A549 (cell line): Measurements from ENCODE around the gene RTL9. TPM values are rescaled to one million over a fixed set of nuclear protein-coding genes. Genes with fewer than 3 reads are reported as not detected.

Experiments
- ATAC-seq, 2 experiments: fragments of 200-7000 bp in 1 of 2; fragments of >200 bp in 1 of 2; cut with Nextera tagmentation in 1 of 2; cut with Tn5 transposase in 1 of 2; 3 replicates each; pipeline versions ENCODE4 v1.8.0 to v1.9.1; 2018 to 2020; ENCODE audit warnings: mild to moderate bottlenecking in 1 of 2, moderate library complexity in 1 of 2
- CTCF ChIA-PET: fragments of 300-600 bp; sonication (Branson Sonifier 250); formaldehyde crosslinking; extraction: SDS; loops from one replicate; lab custom pipeline; 2021; ENCODE audit warnings: antibody characterized with exemption, inconsistent platforms; lab: Yijun Ruan, JAX
- POLR2A ChIA-PET: fragments of 350-600 bp; formaldehyde crosslinking; extraction: SDS; loops from one replicate; lab custom pipeline; 2021; ENCODE audit warnings: antibody characterized with exemption, inconsistent platforms; lab: Yijun Ruan, JAX
- DNase-seq, 2 experiments: peaks; one replicate each; pipeline versions ENCODE4 v3.0.0 to v3.0.0-alpha.2; 2011 to 2016; ENCODE audit warnings: low read depth in 1 of 2, low spot score in 1 of 2
- FAIRE-seq: peaks from 2 replicates; lab custom pipeline; 2011; peaks lifted over from hg19 to GRCh38; lab: Jason Lieb, UNC
- H3K27ac ChIP-seq, 2 experiments: fragments of >200 bp; sonication (Bioruptor Twin); formaldehyde crosslinking; 3 replicates each; pipeline ENCODE4 v1.5.1; 2016 to 2017
- H3K4me1 ChIP-seq: fragments of >200 bp; sonication (Bioruptor Twin); formaldehyde crosslinking; 3 replicates; pipeline ENCODE4 v1.6.1; 2016
- H3K4me2 ChIP-seq: fragments of >200 bp; sonication (Bioruptor Twin); formaldehyde crosslinking; 3 replicates; pipeline ENCODE4 v1.6.1; 2016
- H3K4me3 ChIP-seq: fragments of >200 bp; sonication (Bioruptor Twin); formaldehyde crosslinking; 3 replicates; pipeline ENCODE4 v1.5.1; 2016
- H3K9me3 ChIP-seq: fragments of >200 bp; sonication (Bioruptor Twin); formaldehyde crosslinking; 3 replicates; pipeline ENCODE4 v1.6.1; 2016
- BHLHE40 ChIP-seq: IDR thresholded peaks from 2 replicates; pipeline ENCODE4 v1.6.1; 2012; ENCODE audit warnings: low read depth, low read length, inconsistent platforms
- CBX2 ChIP-seq: fragments of 200-600 bp; sonication (generic); IDR thresholded peaks from 2 replicates; pipeline ENCODE4 v1.6.1; 2016; ENCODE audit warnings: low read depth, mild to moderate bottlenecking, borderline replicate concordance
- CHD2 ChIP-seq: fragments of 150-350 bp; IDR thresholded peaks from 2 replicates; pipeline ENCODE4 v1.6.1; 2014; ENCODE audit warnings: low read length; ENCODE audit not compliant: partially characterized antibody
- EHF ChIP-seq: fragments of 250-450 bp; sonication (Bioruptor Pico); IDR thresholded peaks from 2 replicates; pipeline ENCODE4 v1.5.0; 2020; ENCODE audit warnings: mild to moderate bottlenecking
- EHMT2 ChIP-seq: fragments of 200-600 bp; sonication (generic); IDR thresholded peaks from 2 replicates; pipeline ENCODE4 v1.6.1; 2016; ENCODE audit warnings: antibody characterized with exemption, low read depth, mild to moderate bottlenecking, moderate library complexity
- FOSB ChIP-seq: fragments of 250-450 bp; sonication (Bioruptor Pico); IDR thresholded peaks from 2 replicates; pipeline ENCODE4 v1.5.0; 2020; ENCODE audit warnings: mild to moderate bottlenecking, moderate library complexity
- FOXS1 ChIP-seq: fragments of 250-450 bp; sonication (Bioruptor Pico); IDR thresholded peaks from 2 replicates; pipeline ENCODE4 v1.5.0; 2020; ENCODE audit warnings: mild to moderate bottlenecking, moderate library complexity
- GATA3 ChIP-seq: IDR thresholded peaks from 2 replicates; pipeline ENCODE4 v1.6.1; 2012; ENCODE audit warnings: borderline replicate concordance
- HDAC2 ChIP-seq: fragments of 200-600 bp; sonication (generic); IDR thresholded peaks from 2 replicates; pipeline ENCODE4 v1.6.1; 2016
- HEYL ChIP-seq: fragments of 250-450 bp; sonication (Bioruptor Pico); IDR thresholded peaks from 2 replicates; pipeline ENCODE4 v1.8.0; 2021; ENCODE audit warnings: mild to moderate bottlenecking, moderate library complexity
- HOXB13 ChIP-seq: fragments of 250-450 bp; sonication (Bioruptor Pico); IDR thresholded peaks from 2 replicates; pipeline ENCODE4 v1.5.0; 2020; ENCODE audit warnings: low read depth, mild to moderate bottlenecking, moderate library complexity
- KDM5A ChIP-seq: fragments of 200-600 bp; sonication (generic); IDR thresholded peaks from 2 replicates; pipeline ENCODE4 v1.6.1; 2016; ENCODE audit warnings: antibody characterized with exemption, mild to moderate bottlenecking
- MAZ ChIP-seq: fragments of 150-350 bp; IDR thresholded peaks from 2 replicates; pipeline ENCODE4 v1.6.1; 2014; ENCODE audit warnings: antibody characterized with exemption, low read depth, low read length, borderline replicate concordance
- POLR2A ChIP-seq: IDR thresholded peaks from 2 replicates; pipeline ENCODE4 v1.6.1; 2012; ENCODE audit warnings: mild to moderate bottlenecking, low read length
- POLR2AphosphoS2 ChIP-seq: conservative IDR thresholded peaks from 2 replicates; pipeline ENCODE4 v1.6.1; 2012; ENCODE audit warnings: low read length, improper control_type of control experiment, inconsistent platforms
- RFX5 ChIP-seq: fragments of 450-650 bp; IDR thresholded peaks from 2 replicates; pipeline ENCODE4 v1.7.1; 2014; ENCODE audit warnings: antibody characterized with exemption, mild to moderate bottlenecking, moderate library complexity
- ZC3H11A ChIP-seq: fragments of 450-650 bp; IDR thresholded peaks from 2 replicates; pipeline ENCODE4 v1.6.1; 2014; ENCODE audit warnings: antibody characterized with exemption, mild to moderate bottlenecking
- ZSCAN20 ChIP-seq: fragments of 250-450 bp; sonication (Bioruptor Pico); IDR thresholded peaks from 2 replicates; pipeline ENCODE4 v1.8.0; 2022; ENCODE audit warnings: mild to moderate bottlenecking, moderate library complexity
- WGBS: methylation state at CpG from one replicate; pipeline ENCODE4 v1.1.6; 2017; ENCODE audit errors: missing lambda C conversion rate; 5-methylcytosine and 5-hydroxymethylcytosine counted together
- polyA plus RNA-seq, 4 experiments: library from polyadenylated mRNA; depleted of rRNA in 3 of 4; stranded (reverse); fragments of >200 nt; fragmentation: RNase III in 1 of 4; extraction: RNeasy Plus Mini Kit Qiagen cat#74134 plus additional on column Dnase treatment in 1 of 4; gene quantifications; 2 replicates in 3 of 4; 3 replicates in 1 of 4; pipeline ENCODE4 v1.2.3, GENCODE V29; 2011 to 2017
- TF ChIP-seq, protein P1 (sequence below): fragments of >200 bp; sonication (Bioruptor Twin); formaldehyde crosslinking; IDR thresholded peaks from 3 replicates; pipeline ENCODE4 v1.5.1; 2016
- TF ChIP-seq, protein P2 (sequence below): IDR thresholded peaks from 2 replicates; pipeline ENCODE4 v1.6.1; 2012
- TF ChIP-seq, protein P3 (sequence below): fragments of >200 bp; sonication (Bioruptor Twin); formaldehyde crosslinking; IDR thresholded peaks from 3 replicates; pipeline ENCODE4 v1.6.1; 2016
- TF ChIP-seq, protein P4 (sequence below): IDR thresholded peaks from 2 replicates; pipeline ENCODE4 v1.6.1; 2012
- TF ChIP-seq, protein P5 (sequence below): IDR thresholded peaks from 2 replicates; pipeline ENCODE4 v1.6.1; 2012; ENCODE audit warnings: low read depth, borderline replicate concordance

The RTL9 gene
- polyA plus RNA-seq, 2 of the 4 experiments (the other 2 are of a cell fraction): 0.04 to 0.06 TPM

DNA sequence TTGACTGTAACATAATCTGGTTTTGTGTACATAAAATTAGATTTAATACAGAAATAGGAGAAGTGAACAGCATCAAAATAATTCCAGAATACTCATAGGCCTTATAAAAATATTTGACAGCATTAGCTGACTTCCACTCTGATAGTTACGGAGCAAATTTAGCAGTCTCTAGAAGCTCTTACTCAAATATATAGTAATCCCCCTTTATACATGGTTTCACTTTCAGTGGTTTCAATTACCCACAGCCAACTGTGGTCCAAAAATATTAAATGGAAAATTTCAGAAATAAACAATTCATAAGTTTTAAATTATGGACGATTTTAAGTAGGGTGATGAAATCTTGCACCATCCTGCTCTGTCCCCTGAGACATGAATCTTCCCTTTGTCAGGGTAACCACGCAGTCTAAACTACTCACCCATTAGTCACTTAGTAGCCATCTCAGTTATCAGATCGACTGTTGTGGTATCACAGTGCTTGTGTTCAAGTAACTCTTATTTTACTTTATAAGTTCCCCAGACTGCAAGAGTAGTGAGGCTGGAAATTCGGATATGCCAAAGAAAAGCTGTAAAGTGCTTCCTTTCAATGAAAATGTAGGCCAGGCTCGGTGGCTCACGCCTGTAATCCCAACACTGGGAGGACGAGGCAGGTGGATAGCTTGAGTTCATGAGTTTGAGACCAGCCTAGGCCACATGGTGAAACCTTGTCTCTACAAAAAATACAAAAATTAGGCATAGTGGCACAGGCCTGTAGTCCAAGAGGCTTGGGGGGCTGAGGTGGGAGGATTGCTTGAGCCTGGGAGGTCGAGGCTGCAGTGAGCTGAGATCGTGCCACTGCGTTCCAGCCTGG, 17.2 kb upstream of the RTL9 start:
- Histone ChIP-seq H3K27ac (peak overlapping the region; percentile 71 to 80), H3K4me2 (peak overlapping the region; percentile 65), H3K4me1 (peaks cover 12% of the 10 kb centered on the region; the same call in 2 of the 3 replicates), H3K9me3 (no peaks in the 10 kb centered on the region), H3K4me3 (no peak overlapping the region)
- WGBS: 61% methylated on average over 11 of the region's 11 CpGs
- peak; percentile 73 for FAIRE-seq
- CTCF ChIA-PET: interaction anchor here (0.6 to 1.1 kb wide), 5 partner anchors 21 to 757 kb away, joined by 3 to 4 read pairs (median 3); no protein-coding TSS in a partner anchor
- POLR2A ChIA-PET: no interaction called here
- DNase-seq: peak in 1 of 2 experiments; percentile 42
- peak; percentile 50 to 69; a peak in 3 of 6 replicates for ATAC-seq
- TF ChIP-seq HEYL (CRISPR knock-in tag) (no peak), ZSCAN20 (no peak), HDAC2 (no peak), CHD2 (no peak), CBX2 (no peak), EHMT2 (no peak), EHF (no peak), ZC3H11A (no peak), FOSB (CRISPR knock-in tag) (no peak), RFX5 (no peak), MAZ (no peak), KDM5A (no peak)
- TF ChIP-seq, protein P1, sequence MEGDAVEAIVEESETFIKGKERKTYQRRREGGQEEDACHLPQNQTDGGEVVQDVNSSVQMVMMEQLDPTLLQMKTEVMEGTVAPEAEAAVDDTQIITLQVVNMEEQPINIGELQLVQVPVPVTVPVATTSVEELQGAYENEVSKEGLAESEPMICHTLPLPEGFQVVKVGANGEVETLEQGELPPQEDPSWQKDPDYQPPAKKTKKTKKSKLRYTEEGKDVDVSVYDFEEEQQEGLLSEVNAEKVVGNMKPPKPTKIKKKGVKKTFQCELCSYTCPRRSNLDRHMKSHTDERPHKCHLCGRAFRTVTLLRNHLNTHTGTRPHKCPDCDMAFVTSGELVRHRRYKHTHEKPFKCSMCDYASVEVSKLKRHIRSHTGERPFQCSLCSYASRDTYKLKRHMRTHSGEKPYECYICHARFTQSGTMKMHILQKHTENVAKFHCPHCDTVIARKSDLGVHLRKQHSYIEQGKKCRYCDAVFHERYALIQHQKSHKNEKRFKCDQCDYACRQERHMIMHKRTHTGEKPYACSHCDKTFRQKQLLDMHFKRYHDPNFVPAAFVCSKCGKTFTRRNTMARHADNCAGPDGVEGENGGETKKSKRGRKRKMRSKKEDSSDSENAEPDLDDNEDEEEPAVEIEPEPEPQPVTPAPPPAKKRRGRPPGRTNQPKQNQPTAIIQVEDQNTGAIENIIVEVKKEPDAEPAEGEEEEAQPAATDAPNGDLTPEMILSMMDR: no peak
- TF ChIP-seq, protein P2, sequence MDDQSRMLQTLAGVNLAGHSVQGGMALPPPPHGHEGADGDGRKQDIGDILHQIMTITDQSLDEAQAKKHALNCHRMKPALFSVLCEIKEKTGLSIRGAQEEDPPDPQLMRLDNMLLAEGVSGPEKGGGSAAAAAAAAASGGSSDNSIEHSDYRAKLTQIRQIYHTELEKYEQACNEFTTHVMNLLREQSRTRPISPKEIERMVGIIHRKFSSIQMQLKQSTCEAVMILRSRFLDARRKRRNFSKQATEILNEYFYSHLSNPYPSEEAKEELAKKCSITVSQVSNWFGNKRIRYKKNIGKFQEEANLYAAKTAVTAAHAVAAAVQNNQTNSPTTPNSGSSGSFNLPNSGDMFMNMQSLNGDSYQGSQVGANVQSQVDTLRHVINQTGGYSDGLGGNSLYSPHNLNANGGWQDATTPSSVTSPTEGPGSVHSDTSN: no peak
- TF ChIP-seq, protein P3, sequence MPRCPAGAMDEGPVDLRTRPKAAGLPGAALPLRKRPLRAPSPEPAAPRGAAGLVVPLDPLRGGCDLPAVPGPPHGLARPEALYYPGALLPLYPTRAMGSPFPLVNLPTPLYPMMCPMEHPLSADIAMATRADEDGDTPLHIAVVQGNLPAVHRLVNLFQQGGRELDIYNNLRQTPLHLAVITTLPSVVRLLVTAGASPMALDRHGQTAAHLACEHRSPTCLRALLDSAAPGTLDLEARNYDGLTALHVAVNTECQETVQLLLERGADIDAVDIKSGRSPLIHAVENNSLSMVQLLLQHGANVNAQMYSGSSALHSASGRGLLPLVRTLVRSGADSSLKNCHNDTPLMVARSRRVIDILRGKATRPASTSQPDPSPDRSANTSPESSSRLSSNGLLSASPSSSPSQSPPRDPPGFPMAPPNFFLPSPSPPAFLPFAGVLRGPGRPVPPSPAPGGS: no peak
- TF ChIP-seq, protein P4, sequence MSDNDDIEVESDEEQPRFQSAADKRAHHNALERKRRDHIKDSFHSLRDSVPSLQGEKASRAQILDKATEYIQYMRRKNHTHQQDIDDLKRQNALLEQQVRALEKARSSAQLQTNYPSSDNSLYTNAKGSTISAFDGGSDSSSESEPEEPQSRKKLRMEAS: no peak
- TF ChIP-seq, protein P5, sequence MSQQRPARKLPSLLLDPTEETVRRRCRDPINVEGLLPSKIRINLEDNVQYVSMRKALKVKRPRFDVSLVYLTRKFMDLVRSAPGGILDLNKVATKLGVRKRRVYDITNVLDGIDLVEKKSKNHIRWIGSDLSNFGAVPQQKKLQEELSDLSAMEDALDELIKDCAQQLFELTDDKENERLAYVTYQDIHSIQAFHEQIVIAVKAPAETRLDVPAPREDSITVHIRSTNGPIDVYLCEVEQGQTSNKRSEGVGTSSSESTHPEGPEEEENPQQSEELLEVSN: no peak
- TF ChIP-seq, all 56 proteins: peak for 0

DNA sequence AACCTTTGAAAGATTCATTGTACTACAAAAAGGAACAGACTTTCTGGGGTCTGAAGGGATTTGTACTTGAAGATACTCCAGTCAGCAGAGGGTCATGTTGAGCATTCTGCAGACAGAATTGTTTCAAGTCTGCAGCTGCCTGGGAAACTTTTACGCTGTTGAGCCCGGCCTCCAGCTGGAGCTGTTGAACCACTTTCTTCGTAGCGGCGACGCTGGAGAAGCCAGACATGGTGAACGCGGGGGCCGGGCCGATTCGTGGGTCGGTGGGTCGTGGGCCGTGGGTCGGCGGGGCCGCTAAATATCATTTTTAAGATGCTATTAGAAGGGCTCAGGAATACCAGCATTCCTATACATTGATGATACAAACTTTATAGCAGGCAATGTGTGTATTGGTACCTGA, 12.0 kb upstream of the RTL9 start:
- ChIA-PET POLR2A (no interaction called here), CTCF (no interaction called here)
- Histone ChIP-seq H3K4me1 (peaks cover 1% of the 10 kb centered on the region; the same call in 1 of the 3 replicates), H3K9me3 (no peaks in the 10 kb centered on the region), H3K4me3 (no peak overlapping the region), H3K27ac (no peak overlapping the region), H3K4me2 (no peak overlapping the region)
- 41% methylated on average over 9 of the region's 17 CpGs for WGBS
- TF ChIP-seq EHF: no peak
- DNase-seq (no peak), ATAC-seq (no peak), FAIRE-seq (no peak)

DNA sequence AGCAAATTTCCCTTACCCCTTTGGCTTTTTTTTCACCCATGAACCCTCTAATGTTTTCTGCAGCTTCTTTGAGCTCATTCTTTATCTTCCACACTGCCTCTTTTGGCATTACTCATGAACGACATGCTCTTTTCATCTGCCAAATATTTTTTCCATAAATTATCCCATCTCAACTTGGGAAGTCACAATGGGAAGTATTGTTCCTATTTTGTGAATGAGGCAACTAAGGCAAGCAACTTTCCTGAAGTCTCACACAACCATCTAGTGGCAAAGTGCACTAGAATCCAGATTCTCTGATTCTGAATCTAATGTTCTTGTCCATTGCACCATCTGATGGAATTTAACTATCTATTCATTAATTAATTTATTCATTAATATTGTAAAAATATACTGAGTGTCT, 625 bp downstream of the RTL9 start:
- ATAC-seq: no peak
- POLR2A ChIA-PET: no interaction called here
- Histone ChIP-seq H3K4me3 (no peak overlapping the region), H3K4me1 (no peaks in the 10 kb centered on the region), H3K27ac (no peak overlapping the region), H3K9me3 (no peaks in the 10 kb centered on the region), H3K4me2 (no peak overlapping the region)
- no peak for DNase-seq
- WGBS: 0% methylated on average over 1 of the region's 1 CpG
- FAIRE-seq: no peak
- CTCF ChIA-PET: no interaction called here
- no peak for TF ChIP-seq GATA3
- no peak for TF ChIP-seq POLR2AphosphoS2
- TF ChIP-seq, protein P1: no peak
- TF ChIP-seq BHLHE40: no peak
- no peak for TF ChIP-seq POLR2A
- no peak for TF ChIP-seq HOXB13 (CRISPR knock-in tag)
- no peak for TF ChIP-seq CHD2
- no peak for TF ChIP-seq ZC3H11A
- no peak for TF ChIP-seq FOXS1 (CRISPR knock-in tag)
- no peak for TF ChIP-seq KDM5A
